ENCODE measurements around the gene PKP2.

The PKP2 gene

DNA sequence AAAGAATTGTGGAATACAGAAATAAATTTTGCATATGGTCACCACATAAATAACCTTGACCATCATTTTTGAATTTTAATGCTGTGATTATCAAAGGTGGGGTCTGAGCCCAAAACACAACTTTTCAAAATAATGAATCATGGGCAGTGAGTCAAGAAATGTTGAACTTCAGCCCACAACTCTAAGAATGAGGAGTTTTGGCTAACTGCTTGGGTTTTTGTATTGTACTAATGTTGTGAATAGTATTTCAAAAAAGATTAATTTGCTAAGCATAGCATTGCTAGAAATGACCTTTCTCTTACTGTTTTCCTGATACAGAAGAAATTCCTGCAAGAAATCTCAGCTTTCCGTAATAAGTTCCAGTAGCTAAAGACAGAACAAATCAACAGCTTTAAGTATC lies 116.5 kb downstream of the PKP2 start:
- H3K4me3 ChIP-seq (replicated peaks; ENCODE audit: low read depth, low read length) = no peak overlapping the region
- DNase-seq (ENCODE audit: extremely low read depth, low read depth) = no peak
- TF ChIP-seq, protein P1, sequence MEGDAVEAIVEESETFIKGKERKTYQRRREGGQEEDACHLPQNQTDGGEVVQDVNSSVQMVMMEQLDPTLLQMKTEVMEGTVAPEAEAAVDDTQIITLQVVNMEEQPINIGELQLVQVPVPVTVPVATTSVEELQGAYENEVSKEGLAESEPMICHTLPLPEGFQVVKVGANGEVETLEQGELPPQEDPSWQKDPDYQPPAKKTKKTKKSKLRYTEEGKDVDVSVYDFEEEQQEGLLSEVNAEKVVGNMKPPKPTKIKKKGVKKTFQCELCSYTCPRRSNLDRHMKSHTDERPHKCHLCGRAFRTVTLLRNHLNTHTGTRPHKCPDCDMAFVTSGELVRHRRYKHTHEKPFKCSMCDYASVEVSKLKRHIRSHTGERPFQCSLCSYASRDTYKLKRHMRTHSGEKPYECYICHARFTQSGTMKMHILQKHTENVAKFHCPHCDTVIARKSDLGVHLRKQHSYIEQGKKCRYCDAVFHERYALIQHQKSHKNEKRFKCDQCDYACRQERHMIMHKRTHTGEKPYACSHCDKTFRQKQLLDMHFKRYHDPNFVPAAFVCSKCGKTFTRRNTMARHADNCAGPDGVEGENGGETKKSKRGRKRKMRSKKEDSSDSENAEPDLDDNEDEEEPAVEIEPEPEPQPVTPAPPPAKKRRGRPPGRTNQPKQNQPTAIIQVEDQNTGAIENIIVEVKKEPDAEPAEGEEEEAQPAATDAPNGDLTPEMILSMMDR (IDR thresholded peaks at IDR 0.05; ENCODE audit: low read depth, low read length, missing control alignments) = no peak

- no peak for DNase-seq (ENCODE audit: extremely low read depth, low read depth)
- TF ChIP-seq, protein P1 (IDR thresholded peaks at IDR 0.05; ENCODE audit: low read depth, low read length, missing control alignments) = no peak
- H3K4me3 ChIP-seq (replicated peaks; ENCODE audit: low read depth, low read length) = no peak overlapping the region
These were observed 118.8 kb downstream of the PKP2 start for GRCh38 chr12:32777691-32778175.

- no peak overlapping the region for H3K4me3 ChIP-seq (replicated peaks; ENCODE audit: low read depth, low read length)
- DNase-seq (ENCODE audit: extremely low read depth, low read depth) = no peak
- TF ChIP-seq, protein P1 (IDR thresholded peaks at IDR 0.05; ENCODE audit: low read depth, low read length, missing control alignments) = no peak
These were observed 119.4 kb downstream of the PKP2 start for GRCh38 chr12:32777159-32777558.

DNA sequence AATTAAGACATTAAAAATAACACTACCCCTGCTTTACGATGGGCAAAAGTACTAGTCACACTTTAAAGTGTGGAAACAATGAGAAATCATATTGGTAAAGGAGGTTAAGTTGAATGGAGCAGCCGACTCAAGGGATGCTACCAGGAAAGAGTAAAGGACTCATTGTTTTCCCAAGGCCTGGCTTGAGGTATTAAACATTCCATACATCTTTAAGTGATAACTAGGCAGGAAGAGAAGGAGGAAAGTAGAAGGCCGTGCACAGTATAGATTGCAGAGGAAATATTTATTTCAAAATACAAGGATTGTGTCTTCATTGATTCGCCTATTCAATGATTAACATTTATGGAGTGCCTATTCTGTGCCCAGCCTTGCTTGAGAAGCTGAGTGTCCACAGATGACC lies 120.3 kb downstream of the PKP2 start:
- TF ChIP-seq, protein P1 (IDR thresholded peaks at IDR 0.05; ENCODE audit: low read depth, low read length, missing control alignments) = no peak
- DNase-seq (ENCODE audit: extremely low read depth, low read depth) = no peak
- H3K4me3 ChIP-seq (replicated peaks; ENCODE audit: low read depth, low read length) = no peak overlapping the region

DNA sequence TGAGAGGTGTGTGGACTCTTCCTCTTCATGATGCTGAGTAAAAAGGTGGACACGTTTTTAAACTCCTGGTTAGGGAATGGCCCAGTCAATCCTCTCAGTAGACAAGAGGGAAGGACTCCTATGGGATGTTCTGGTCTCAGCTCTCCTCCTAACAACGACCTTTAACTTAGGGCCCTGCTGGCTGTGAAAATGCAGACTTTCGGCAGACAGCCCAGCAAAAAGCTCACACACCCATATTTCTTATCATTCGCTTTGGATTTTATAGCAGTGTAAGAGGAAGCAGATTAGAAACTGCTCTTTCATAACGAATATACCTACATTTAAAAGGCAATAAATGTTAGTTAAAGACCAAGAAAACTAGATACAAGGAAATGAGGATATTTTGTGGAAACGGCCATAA lies 122.9 kb downstream of the PKP2 start:
- H3K4me3 ChIP-seq (replicated peaks; ENCODE audit: low read depth, low read length) = no peak overlapping the region
- TF ChIP-seq, protein P1 (IDR thresholded peaks at IDR 0.05; ENCODE audit: low read depth, low read length, missing control alignments) = no peak

GRCh38 chr12:32770141-32770540 lies 126.4 kb downstream of the PKP2 start:
- TF ChIP-seq, protein P1 (IDR thresholded peaks at IDR 0.05; ENCODE audit: low read depth, low read length, missing control alignments) = no peak
- H3K4me3 ChIP-seq (replicated peaks; ENCODE audit: low read depth, low read length) = no peak overlapping the region
- DNase-seq (ENCODE audit: extremely low read depth, low read depth) = no peak

More for the DNA sequence above, 122.9 kb downstream of the PKP2 start:
- no peak for DNase-seq (ENCODE audit: extremely low read depth, low read depth)

- DNase-seq (ENCODE audit: extremely low read depth, low read depth) = no peak
- TF ChIP-seq, protein P1 (IDR thresholded peaks at IDR 0.05; ENCODE audit: low read depth, low read length, missing control alignments) = no peak
- H3K4me3 ChIP-seq (replicated peaks; ENCODE audit: low read depth, low read length) = no peak overlapping the region
These were observed 128.1 kb downstream of the PKP2 start for GRCh38 chr12:32768518-32768917.
